ENCODE results near the gene TRIM22. TPM values are rescaled to one million over a fixed set of nuclear protein-coding genes. Genes with fewer than 3 reads are reported as not detected.

The TRIM22 gene
- total RNA-seq, 4 donors from 2014 or later: 10.9 to 64.8 (median 25.4) TPM

DNA sequence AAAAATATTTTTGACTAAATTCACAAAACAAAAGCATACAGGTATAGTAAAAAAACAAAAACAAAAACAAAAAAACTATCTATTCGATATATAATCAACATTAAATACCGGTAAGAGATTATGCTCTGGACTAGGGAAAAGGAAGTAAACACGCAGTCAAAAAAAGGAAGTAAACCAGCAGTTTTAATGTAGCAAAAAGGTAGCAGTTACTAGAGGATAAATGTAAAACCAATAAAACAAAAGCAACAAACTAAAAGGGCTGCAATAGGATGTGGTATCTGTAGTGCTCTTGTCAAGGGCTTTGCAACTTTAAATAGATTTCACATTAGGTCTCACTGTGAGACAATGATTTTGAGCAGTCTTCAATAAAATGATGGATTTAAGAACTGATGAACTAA, 2.4 kb downstream of the TRIM22 start:
- intact Hi-C loops (cut with DNase I; ENCODE audit: low total_unique reads): no loop called here
- DNase-seq: no peak
- Histone ChIP-seq H3K36me3 (no peaks in the 10 kb centered on the region), H3K9me3 (no peaks in the 10 kb centered on the region), H3K27ac (peak overlapping the region; percentile 46 to 98), H3K27me3 (no peaks in the 10 kb centered on the region), H3K4me3 (no peak overlapping the region), H3K4me1 (no peaks in the 10 kb centered on the region)
- TF ChIP-seq POLR2A (IDR thresholded peaks at IDR 0.05): no peak
- no peak for TF ChIP-seq CTCF (IDR thresholded peaks at IDR 0.05)

GRCh38 chr11:5694642-5695041, 5.1 kb downstream of the TRIM22 start:
- Histone ChIP-seq H3K4me3 (no peak overlapping the region), H3K36me3 (no peaks in the 10 kb centered on the region), H3K4me1 (no peaks in the 10 kb centered on the region), H3K27me3 (no peaks in the 10 kb centered on the region), H3K27ac (no peak overlapping the region), H3K9me3 (no peaks in the 10 kb centered on the region)
- intact Hi-C loops (cut with DNase I; ENCODE audit: low total_unique reads): no loop called here
- TF ChIP-seq POLR2A (IDR thresholded peaks at IDR 0.05): no peak
- no peak for TF ChIP-seq CTCF (IDR thresholded peaks at IDR 0.05)
- DNase-seq: no peak

GRCh38 chr11:5695580-5695979, 6.0 kb downstream of the TRIM22 start:
- intact Hi-C loops (cut with DNase I; ENCODE audit: low total_unique reads): no loop called here
- DNase-seq: no peak
- Histone ChIP-seq H3K9me3 (no peaks in the 10 kb centered on the region), H3K4me1 (no peaks in the 10 kb centered on the region), H3K27ac (no peak overlapping the region), H3K4me3 (no peak overlapping the region), H3K27me3 (no peaks in the 10 kb centered on the region), H3K36me3 (no peaks in the 10 kb centered on the region)
- no peak for TF ChIP-seq POLR2A (IDR thresholded peaks at IDR 0.05)
- no peak for TF ChIP-seq CTCF (IDR thresholded peaks at IDR 0.05)

DNA sequence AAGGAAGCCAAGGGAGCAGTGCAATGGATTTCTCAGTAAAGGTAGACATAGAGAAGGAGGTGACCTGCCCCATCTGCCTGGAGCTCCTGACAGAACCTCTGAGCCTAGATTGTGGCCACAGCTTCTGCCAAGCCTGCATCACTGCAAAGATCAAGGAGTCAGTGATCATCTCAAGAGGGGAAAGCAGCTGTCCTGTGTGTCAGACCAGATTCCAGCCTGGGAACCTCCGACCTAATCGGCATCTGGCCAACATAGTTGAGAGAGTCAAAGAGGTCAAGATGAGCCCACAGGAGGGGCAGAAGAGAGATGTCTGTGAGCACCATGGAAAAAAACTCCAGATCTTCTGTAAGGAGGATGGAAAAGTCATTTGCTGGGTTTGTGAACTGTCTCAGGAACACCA, 6.6 kb downstream of the TRIM22 start:
- no peak overlapping the region for H3K27ac ChIP-seq
- no peaks in the 10 kb centered on the region for H3K27me3 ChIP-seq
- H3K4me1 ChIP-seq: no peaks in the 10 kb centered on the region
- H3K9me3 ChIP-seq: no peaks in the 10 kb centered on the region
- DNase-seq: no peak
- H3K4me3 ChIP-seq: no peak overlapping the region
- no peaks in the 10 kb centered on the region for H3K36me3 ChIP-seq
- intact Hi-C loops (cut with DNase I; ENCODE audit: low total_unique reads): no loop called here
- TF ChIP-seq POLR2A (IDR thresholded peaks at IDR 0.05): no peak
- TF ChIP-seq CTCF (IDR thresholded peaks at IDR 0.05): no peak

DNA sequence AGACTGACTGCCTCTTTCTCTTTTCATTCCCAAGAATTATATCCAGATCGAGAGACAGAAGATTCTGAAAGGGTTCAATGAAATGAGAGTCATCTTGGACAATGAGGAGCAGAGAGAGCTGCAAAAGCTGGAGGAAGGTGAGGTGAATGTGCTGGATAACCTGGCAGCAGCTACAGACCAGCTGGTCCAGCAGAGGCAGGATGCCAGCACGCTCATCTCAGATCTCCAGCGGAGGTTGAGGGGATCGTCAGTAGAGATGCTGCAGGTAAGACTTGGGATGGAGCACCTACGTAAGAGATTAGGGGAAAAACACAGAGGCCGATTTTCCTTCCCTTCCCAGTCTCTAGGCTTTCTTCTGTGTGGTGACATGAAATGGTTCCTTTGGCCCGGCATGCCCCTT, 8.7 kb downstream of the TRIM22 start:
- no peaks in the 10 kb centered on the region for H3K4me1 ChIP-seq
- no peak overlapping the region for H3K4me3 ChIP-seq
- no peaks in the 10 kb centered on the region for H3K36me3 ChIP-seq
- no peak for DNase-seq
- H3K27me3 ChIP-seq: no peaks in the 10 kb centered on the region
- no peaks in the 10 kb centered on the region for H3K9me3 ChIP-seq
- intact Hi-C loops (cut with DNase I; ENCODE audit: low total_unique reads): no loop called here
- no peak for TF ChIP-seq CTCF (IDR thresholded peaks at IDR 0.05)
- no peak overlapping the region for H3K27ac ChIP-seq

All from uterus (tissue), 4 donors.